Karpas-422 (cell line): ENCODE results near the gene RIMBP2. TPM values are rescaled to one million over a fixed set of nuclear protein-coding genes. Genes with fewer than 3 reads are reported as not detected.

ENCODE experiments used
- DNase-seq: peaks from one replicate; pipeline ENCODE4 v3.0.0-alpha.2; 2015
- H2AFZ ChIP-seq: fragments of 200-600 bp; sonication (generic); 2 replicates; pipeline ENCODE4 v1.6.1; 2014; ENCODE audit warnings: antibody characterized with exemption, low read length, mixed read lengths
- H3K27ac ChIP-seq: fragments of 200-600 bp; sonication (generic); 2 replicates; pipeline ENCODE4 v1.5.1; 2014; ENCODE audit warnings: mild to moderate bottlenecking, low read length, moderate library complexity
- H3K27me3 ChIP-seq: fragments of 200-600 bp; sonication (generic); 2 replicates; pipeline ENCODE4 v1.6.1; 2014; ENCODE audit warnings: low read length, mixed read lengths
- H3K36me3 ChIP-seq: fragments of 200-600 bp; sonication (generic); 2 replicates; pipeline ENCODE4 v1.6.1; 2014; ENCODE audit warnings: low read length, mixed read lengths; ENCODE audit not compliant: insufficient read depth
- H3K4me1 ChIP-seq: fragments of 200-600 bp; sonication (generic); 2 replicates; pipeline ENCODE4 v1.6.1; 2014; ENCODE audit warnings: mild to moderate bottlenecking, low read length, mixed read lengths
- H3K4me2 ChIP-seq: fragments of 200-600 bp; sonication (generic); 2 replicates; pipeline ENCODE4 v1.6.1; 2014; ENCODE audit warnings: low read length, low read depth, mild to moderate bottlenecking; ENCODE audit not compliant: poor library complexity, severe bottlenecking
- H3K4me3 ChIP-seq: fragments of 200-600 bp; sonication (generic); 2 replicates; pipeline ENCODE4 v1.5.1; 2014; ENCODE audit warnings: mild to moderate bottlenecking, antibody characterized with exemption, low read length, mixed read lengths
- H3K79me2 ChIP-seq: fragments of 200-600 bp; sonication (generic); 2 replicates; pipeline ENCODE4 v1.6.1; 2014; ENCODE audit warnings: mild to moderate bottlenecking, low read length, mixed read lengths
- H3K9ac ChIP-seq: fragments of 200-600 bp; sonication (generic); 2 replicates; pipeline ENCODE4 v1.6.0; 2014; ENCODE audit warnings: low read length
- H3K9me2 ChIP-seq: fragments of 200-600 bp; sonication (generic), shearing (Covaris generic); replicated peaks from 2 replicates; pipeline ENCODE4 v1.6.0; 2014; ENCODE audit warnings: mild to moderate bottlenecking, low read length, moderate library complexity; ENCODE audit not compliant: insufficient read depth
- H3K9me3 ChIP-seq: fragments of 300-700, 200-600 bp; sonication (generic); 2 replicates; pipeline ENCODE4 v1.6.1; 2014; ENCODE audit warnings: low read length, mixed read lengths
- H4K20me1 ChIP-seq: fragments of 200-600 bp; sonication (generic); 2 replicates; pipeline ENCODE4 v1.6.1; 2014; ENCODE audit warnings: mild to moderate bottlenecking, antibody characterized with exemption, low read length, low read depth; ENCODE audit not compliant: insufficient read depth
- total RNA-seq: library from RNA; depleted of rRNA; stranded (reverse); fragments of >200 nt; shearing (Covaris generic); gene quantifications from 2 replicates; pipeline ENCODE4 v1.2.3, GENCODE V29; 2014; ENCODE audit warnings: low replicate concordance

The RIMBP2 gene
- total RNA-seq, 1 experiment from 2014 or later, result not detected

DNA sequence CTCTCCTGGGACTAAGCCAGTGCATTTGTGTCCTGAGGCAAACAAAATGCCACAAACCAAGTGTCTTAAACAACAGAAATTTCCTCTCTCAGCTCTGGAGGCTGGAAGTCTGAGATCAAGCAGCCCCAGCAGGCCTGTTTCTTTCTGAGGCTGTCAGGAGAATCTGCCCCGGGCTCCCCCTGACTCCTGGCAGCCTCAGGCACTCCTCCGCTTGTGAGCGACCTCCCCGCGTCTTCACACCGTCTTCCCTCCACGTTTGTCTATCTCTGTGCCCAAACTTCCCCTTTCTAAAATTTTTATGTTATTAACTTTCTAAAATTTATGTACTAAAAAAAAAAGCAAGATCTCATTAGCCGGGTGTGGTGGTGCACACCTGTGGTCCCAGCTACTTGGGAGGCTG, 59.7 kb downstream of the RIMBP2 start:
- no peak for DNase-seq
- Histone ChIP-seq H3K27ac (no peak overlapping the region), H3K27me3 (no peaks in the 10 kb centered on the region; the same call in 1 of the 2 replicates), H4K20me1 (no peaks in the 10 kb centered on the region), H3K9ac (no peak overlapping the region), H3K4me1 (no peaks in the 10 kb centered on the region), H3K4me2 (no peak overlapping the region), H3K9me2 (no peaks in the 10 kb centered on the region), H3K4me3 (no peak overlapping the region), H3K79me2 (no peaks in the 10 kb centered on the region), H3K9me3 (no peaks in the 10 kb centered on the region), H2AFZ (no peak overlapping the region), H3K36me3 (no peaks in the 10 kb centered on the region)

DNA sequence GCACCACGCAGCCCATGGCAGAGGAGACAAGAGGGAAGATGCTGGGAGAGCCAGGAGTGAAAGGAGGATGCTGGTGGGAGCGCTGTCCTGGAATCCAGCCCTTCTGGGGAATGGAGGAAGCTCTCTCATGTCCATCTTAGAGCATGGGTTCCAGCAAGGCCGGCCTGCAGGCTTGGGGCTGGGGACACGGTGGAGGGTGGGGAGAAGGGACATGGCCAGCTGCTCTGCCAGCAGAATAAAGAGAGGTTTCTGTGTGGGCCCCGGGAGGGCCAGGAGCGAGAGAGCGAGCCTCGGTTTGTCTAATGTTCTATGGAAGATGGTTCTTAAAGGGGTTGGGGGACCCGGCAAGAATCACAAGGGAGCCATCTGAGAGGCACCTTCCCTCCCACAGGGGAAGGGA, 60.2 kb downstream of the RIMBP2 start:
- H3K79me2 ChIP-seq, result no peaks in the 10 kb centered on the region
- no peaks in the 10 kb centered on the region for H3K9me3 ChIP-seq
- H3K9me2 ChIP-seq, result no peaks in the 10 kb centered on the region
- no peak for DNase-seq
- no peaks in the 10 kb centered on the region for H4K20me1 ChIP-seq
- no peaks in the 10 kb centered on the region for H3K4me1 ChIP-seq
- no peak overlapping the region for H2AFZ ChIP-seq
- H3K4me3 ChIP-seq, result no peak overlapping the region
- no peaks in the 10 kb centered on the region; the same call in 1 of the 2 replicates for H3K27me3 ChIP-seq
- no peaks in the 10 kb centered on the region for H3K36me3 ChIP-seq
- H3K4me2 ChIP-seq, result no peak overlapping the region
- H3K9ac ChIP-seq, result no peak overlapping the region
- H3K27ac ChIP-seq, result no peak overlapping the region

DNA sequence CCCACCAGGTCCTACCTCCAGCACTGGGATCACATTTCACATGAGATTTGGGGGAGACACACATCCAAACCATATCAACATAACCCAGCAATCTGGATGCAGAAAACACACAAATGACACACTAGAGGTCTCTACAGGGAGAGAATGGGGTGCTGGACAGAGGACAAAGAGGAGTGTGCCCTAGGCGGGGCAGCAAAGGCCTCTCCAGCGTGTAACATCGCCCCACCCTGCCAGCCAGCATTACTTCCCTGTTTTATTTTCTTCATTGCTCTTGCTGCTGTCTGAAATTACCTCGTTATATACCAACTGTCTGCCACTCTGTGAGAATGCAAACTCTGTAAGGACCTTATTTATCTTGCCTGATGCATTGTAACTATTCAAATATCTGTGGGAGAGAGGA, 61.1 kb downstream of the RIMBP2 start:
- no peaks in the 10 kb centered on the region for H3K4me1 ChIP-seq
- no peaks in the 10 kb centered on the region; the same call in 1 of the 2 replicates for H3K27me3 ChIP-seq
- H3K27ac ChIP-seq, result no peak overlapping the region
- no peak overlapping the region for H2AFZ ChIP-seq
- no peak for DNase-seq
- no peak overlapping the region for H3K9ac ChIP-seq
- H4K20me1 ChIP-seq, result no peaks in the 10 kb centered on the region
- no peaks in the 10 kb centered on the region for H3K9me3 ChIP-seq
- H3K79me2 ChIP-seq, result no peaks in the 10 kb centered on the region
- H3K9me2 ChIP-seq, result no peaks in the 10 kb centered on the region
- H3K4me3 ChIP-seq, result no peak overlapping the region
- H3K36me3 ChIP-seq, result no peaks in the 10 kb centered on the region
- no peak overlapping the region for H3K4me2 ChIP-seq

DNA sequence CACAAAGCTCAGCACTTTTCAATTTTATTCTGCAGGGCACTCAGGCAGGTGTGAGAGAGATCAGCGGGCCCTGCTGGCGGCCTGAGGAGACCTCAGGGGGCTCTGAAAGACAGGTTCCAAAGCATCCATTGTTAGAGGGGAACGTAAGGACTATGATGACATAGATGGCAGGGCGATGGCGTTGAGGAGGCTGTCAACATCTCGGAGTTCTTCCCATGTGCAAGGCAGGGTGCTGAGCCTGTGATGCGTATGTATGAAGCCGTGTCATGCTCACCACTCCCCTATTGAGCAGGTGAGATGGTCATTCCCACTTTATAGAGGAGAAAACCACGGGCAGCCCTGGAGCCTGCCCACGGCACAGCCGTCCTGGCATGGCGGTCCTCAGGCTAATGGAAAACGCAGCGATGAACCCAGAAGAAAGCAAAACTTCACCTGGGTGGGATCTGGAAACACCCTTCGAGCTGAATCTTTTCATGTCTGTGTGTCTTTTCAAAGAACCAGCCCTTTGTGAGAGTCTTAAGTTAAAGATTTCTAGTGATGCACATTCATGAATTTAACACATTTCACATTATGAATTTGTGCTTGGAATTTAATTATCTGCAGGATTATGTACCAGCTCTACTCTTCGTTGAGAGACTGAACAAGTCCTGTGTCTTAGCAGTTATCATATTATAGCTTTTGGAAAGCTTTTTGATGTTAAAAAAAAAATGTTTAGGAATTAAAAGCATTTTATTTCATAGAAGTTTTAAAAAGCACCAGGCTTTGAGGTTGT, 64.7 kb downstream of the RIMBP2 start:
- Histone ChIP-seq H3K9ac (no peak overlapping the region), H3K27me3 (no peaks in the 10 kb centered on the region; the same call in 1 of the 2 replicates), H3K79me2 (no peaks in the 10 kb centered on the region), H3K9me2 (no peaks in the 10 kb centered on the region), H3K27ac (no peak overlapping the region), H3K9me3 (no peaks in the 10 kb centered on the region), H3K36me3 (no peaks in the 10 kb centered on the region), H4K20me1 (no peaks in the 10 kb centered on the region), H3K4me1 (no peaks in the 10 kb centered on the region), H3K4me2 (no peak overlapping the region), H2AFZ (no peak overlapping the region), H3K4me3 (no peak overlapping the region)
- no peak for DNase-seq

DNA sequence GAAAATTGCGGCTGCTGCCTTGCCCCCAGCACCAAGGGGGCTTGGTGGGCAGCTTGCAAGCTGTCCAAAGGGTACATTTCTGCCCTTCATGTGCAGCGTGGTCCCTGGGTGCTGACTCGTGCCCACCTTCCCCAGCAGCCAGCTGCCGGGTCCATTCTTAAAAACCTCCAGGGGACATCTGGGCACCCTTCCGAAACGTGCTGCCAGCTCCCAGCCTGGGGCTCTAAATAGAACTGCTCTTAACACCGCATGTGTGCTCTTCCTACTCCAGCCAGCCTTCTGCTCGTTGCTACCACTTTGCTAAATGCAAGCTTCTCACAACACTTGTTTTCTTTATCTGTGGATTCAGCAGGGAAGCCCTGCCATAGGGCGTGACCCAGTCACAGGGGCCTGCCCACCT, 66.0 kb downstream of the RIMBP2 start:
- Histone ChIP-seq H3K79me2 (no peaks in the 10 kb centered on the region), H3K4me3 (no peak overlapping the region), H3K27ac (no peak overlapping the region), H3K9me3 (no peaks in the 10 kb centered on the region), H3K4me2 (no peak overlapping the region), H2AFZ (no peak overlapping the region), H3K9me2 (no peaks in the 10 kb centered on the region), H4K20me1 (no peaks in the 10 kb centered on the region), H3K36me3 (no peaks in the 10 kb centered on the region), H3K9ac (no peak overlapping the region), H3K4me1 (no peaks in the 10 kb centered on the region), H3K27me3 (no peaks in the 10 kb centered on the region; the same call in 1 of the 2 replicates)
- no peak for DNase-seq

DNA sequence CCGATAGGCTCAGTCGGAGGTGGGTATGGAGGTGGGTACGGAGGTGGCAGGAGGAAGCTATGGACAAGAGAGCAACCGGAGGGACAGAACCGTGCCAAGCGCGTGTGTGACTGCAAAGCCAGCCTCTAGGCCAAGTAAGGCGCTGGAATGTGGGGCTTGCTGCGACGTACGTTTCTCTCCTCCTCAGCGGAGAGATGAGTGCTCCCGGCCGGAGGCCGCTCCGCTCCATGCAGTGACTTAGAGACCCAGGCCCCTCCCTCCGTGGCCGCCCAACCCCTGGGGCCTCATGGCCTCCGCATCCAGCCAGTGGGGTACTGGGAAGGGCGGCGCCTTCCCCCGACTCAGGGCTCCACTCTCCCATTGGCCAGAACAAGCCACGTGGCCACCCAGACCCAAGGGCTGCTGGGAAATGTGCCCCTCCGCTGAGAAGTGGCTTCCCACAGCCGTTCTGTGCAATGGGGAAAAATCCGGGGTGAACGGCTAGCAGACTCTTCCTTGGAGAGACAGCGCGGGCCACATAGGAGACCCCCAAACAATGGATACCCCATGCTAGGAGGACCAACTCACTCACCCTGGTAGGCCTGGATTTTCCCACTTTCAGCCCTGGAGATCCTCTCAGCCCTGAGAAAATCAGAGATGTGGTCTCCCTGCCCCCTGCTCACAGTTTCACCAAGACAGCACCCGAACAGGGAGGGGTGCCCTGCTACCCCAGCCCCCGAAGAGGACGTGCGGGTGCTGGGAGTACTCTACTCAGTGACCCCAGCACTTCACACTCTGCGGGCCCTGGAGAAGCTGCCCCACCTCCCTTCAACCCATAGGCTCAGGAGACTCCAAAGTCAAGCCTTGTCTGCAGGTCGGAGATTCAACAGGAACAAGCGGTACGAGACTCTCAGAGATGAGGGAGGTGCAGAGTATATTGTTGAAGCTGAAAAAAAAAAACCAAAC, 66.7 kb downstream of the RIMBP2 start:
- no peak overlapping the region for H3K9ac ChIP-seq
- no peak overlapping the region for H3K4me2 ChIP-seq

DNA sequence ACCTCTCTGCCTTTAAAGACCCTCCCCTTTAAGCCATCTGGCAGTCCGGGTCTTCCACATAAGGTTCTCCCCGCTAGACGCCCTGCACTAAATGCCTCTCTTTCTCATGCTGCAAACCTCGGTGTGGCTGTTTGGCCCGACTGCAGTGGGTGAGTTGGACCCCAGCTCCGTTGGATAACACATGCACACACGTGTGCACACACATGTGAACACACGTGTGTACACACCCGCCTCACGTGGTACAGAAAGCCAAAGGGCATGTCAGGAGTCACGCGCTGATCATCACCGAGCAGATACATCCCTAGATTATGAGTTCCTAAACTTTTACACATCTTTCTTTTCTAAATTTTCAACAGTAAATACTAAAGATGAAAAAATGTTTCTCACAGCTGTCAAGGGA, 68.3 kb downstream of the RIMBP2 start:
- Histone ChIP-seq H3K9ac (no peak overlapping the region), H2AFZ (no peak overlapping the region)

More for the DNA sequence above, 66.7 kb downstream of the RIMBP2 start:
- H3K4me3 ChIP-seq, result no peak overlapping the region
- H3K79me2 ChIP-seq, result no peaks in the 10 kb centered on the region
- no peaks in the 10 kb centered on the region for H3K36me3 ChIP-seq
- no peak overlapping the region for H3K27ac ChIP-seq
- H3K9me2 ChIP-seq, result no peaks in the 10 kb centered on the region
- no peaks in the 10 kb centered on the region for H3K27me3 ChIP-seq
- no peaks in the 10 kb centered on the region for H3K9me3 ChIP-seq
- no peak for DNase-seq
- H2AFZ ChIP-seq, result no peak overlapping the region
- H4K20me1 ChIP-seq, result no peaks in the 10 kb centered on the region
- no peaks in the 10 kb centered on the region for H3K4me1 ChIP-seq

DNA sequence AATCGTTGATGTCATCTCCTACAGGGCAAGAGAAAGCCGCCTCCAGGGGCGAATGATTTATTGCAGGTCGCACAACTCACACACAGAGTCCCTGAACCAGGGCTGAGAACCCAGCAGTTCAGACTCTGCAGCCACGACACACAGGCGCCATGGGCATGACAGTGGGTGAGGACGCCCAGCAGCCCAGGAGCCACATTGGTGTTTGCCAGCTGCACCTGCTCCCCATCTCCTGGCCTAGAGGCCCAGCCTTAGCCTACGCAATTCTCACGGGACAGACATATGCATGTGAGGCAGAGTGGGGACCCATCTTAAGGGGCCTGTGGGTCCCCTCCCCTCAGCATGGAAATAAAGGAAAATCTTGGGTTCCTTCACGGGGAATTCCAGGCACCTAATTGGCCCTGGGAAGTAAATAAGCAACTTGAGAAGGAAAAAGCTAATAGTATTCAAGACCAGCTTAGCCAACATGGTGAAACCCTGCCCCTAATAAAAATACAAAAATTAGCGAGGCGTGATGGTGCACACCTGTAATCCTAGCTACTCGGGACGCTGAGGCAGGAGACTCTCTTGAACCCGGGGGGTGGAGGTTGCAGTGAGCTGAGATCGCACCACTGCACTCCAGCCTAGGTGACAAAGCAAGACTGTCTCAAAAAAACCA, 69.3 kb downstream of the RIMBP2 start:
- Histone ChIP-seq H3K4me3 (no peak overlapping the region), H3K4me2 (no peak overlapping the region), H3K79me2 (no peaks in the 10 kb centered on the region), H2AFZ (no peak overlapping the region), H3K9me2 (no peaks in the 10 kb centered on the region), H3K4me1 (no peaks in the 10 kb centered on the region), H3K27ac (no peak overlapping the region), H3K9ac (no peak overlapping the region), H3K9me3 (no peaks in the 10 kb centered on the region), H3K27me3 (no peaks in the 10 kb centered on the region), H3K36me3 (no peaks in the 10 kb centered on the region), H4K20me1 (no peaks in the 10 kb centered on the region)
- DNase-seq, result no peak

More for the DNA sequence above, 68.3 kb downstream of the RIMBP2 start:
- no peaks in the 10 kb centered on the region for H4K20me1 ChIP-seq
- H3K4me2 ChIP-seq, result no peak overlapping the region
- DNase-seq, result no peak
- H3K9me3 ChIP-seq, result no peaks in the 10 kb centered on the region
- no peak overlapping the region for H3K4me3 ChIP-seq
- H3K4me1 ChIP-seq, result no peaks in the 10 kb centered on the region
- no peaks in the 10 kb centered on the region for H3K9me2 ChIP-seq
- no peak overlapping the region for H3K27ac ChIP-seq
- H3K27me3 ChIP-seq, result no peaks in the 10 kb centered on the region
- H3K36me3 ChIP-seq, result no peaks in the 10 kb centered on the region
- H3K79me2 ChIP-seq, result no peaks in the 10 kb centered on the region
